Stomach (tissue), 9 donors: ENCODE measurements around the gene HSD17B13. TPM values are rescaled to one million over a fixed set of nuclear protein-coding genes. Genes with fewer than 3 reads are reported as not detected.

ENCODE experiments used
- DNase-seq, 2 donors: peaks; one replicate each; pipeline versions ENCODE4 v3.0.0 to v3.0.0-alpha.2; 2013 to 2019
- H3K27ac ChIP-seq, 5 donors: fragments of 200-600 bp in 4 of 5; sonication (generic) in 4 of 5; one replicate each; pipeline ENCODE4 v1.5.1; 2013 to 2019; ENCODE audit warnings: mild to moderate bottlenecking in 1 of 5, moderate library complexity in 1 of 5
- H3K27me3 ChIP-seq, 3 donors: fragments of 200-600 bp; sonication (generic); one replicate each; pipeline ENCODE4 v1.5.1; 2017 to 2019; ENCODE audit warnings: mixed run types in 1 of 3
- H3K36me3 ChIP-seq, 4 donors: fragments of 200-600 bp; sonication (generic); 1 replicate in 3 of 4; 2 replicates in 1 of 4; pipeline ENCODE4 v1.5.1; 2016 to 2019
- H3K4me1 ChIP-seq, 4 donors: fragments of 200-600 bp; sonication (generic); one replicate each; pipeline ENCODE4 v1.5.1; 2016 to 2019
- H3K4me3 ChIP-seq, 4 donors: fragments of 200-600 bp; sonication (generic) in 3 of 4; one replicate each; pipeline ENCODE4 v1.5.1; 2016 to 2019; ENCODE audit warnings: mild to moderate bottlenecking in 1 of 4
- H3K9me3 ChIP-seq, 4 donors: fragments of 200-600 bp; sonication (generic); one replicate each; pipeline ENCODE4 v1.5.1; 2016 to 2019
- EP300 ChIP-seq: sonication (generic); formaldehyde crosslinking; IDR thresholded peaks from one replicate; pipeline ENCODE4 v1.6.1; 2017; ENCODE audit warnings: antibody characterized with exemption
- POLR2A ChIP-seq, 4 donors: fragments of 450-650 bp; IDR thresholded peaks; one replicate each; pipeline ENCODE4 v1.6.1; 2016; ENCODE audit warnings: antibody characterized with exemption in 4 of 4, control low read depth in 2 of 4, mild to moderate bottlenecking in 1 of 4, moderate library complexity in 1 of 4
- POLR2AphosphoS5 ChIP-seq, 3 donors: sonication (generic); formaldehyde crosslinking; IDR thresholded peaks; one replicate each; pipeline ENCODE4 v1.6.1; 2016; ENCODE audit warnings: antibody characterized with exemption in 3 of 3
- WGBS, 5 donors: extraction: QIAGEN DNeasy Blood & Tissue Kit in 3 of 5; methylation state at CpG; one replicate each; pipeline versions ENCODE4 v1.1.5 to v1.1.7; 2013 to 2018; 5-methylcytosine and 5-hydroxymethylcytosine counted together
- intact Hi-C: fragments of 100-400 bp; cut with DNase I; formaldehyde crosslinking; loops from one replicate; pipeline ENCODE4 v1.15.1; 2023; ENCODE audit warnings: low total_unique reads
- polyA plus RNA-seq, 3 donors: library from polyadenylated mRNA; stranded (reverse); fragments of 200-250 nt; gene quantifications; one replicate each; pipeline ENCODE4 v1.2.3, GENCODE V29; 2013
- total RNA-seq, 5 donors: library from RNA; depleted of rRNA; stranded (reverse); fragments of >200 nt; gene quantifications; one replicate each; pipeline versions ENCODE4 v1.1.0 to v1.2.3, GENCODE V29; 2014 to 2016
- TF ChIP-seq, protein P1 (sequence below), 7 experiments: fragments of 450-650 bp in 4 of 7; fragments of 200-600 bp in 3 of 7; sonication (generic) in 3 of 7; IDR thresholded peaks; one replicate each; pipeline ENCODE4 v1.5.1; 2016 to 2019; ENCODE audit warnings: antibody characterized with exemption in 7 of 7, control low read depth in 2 of 7, mild to moderate bottlenecking in 1 of 7
- donor health status: healthy with polysubstance abuse.
- donor health status: Bipolar disorder and iron deficiency.
- donor health status: healthy.

The HSD17B13 gene
- total and polyA plus RNA-seq, 8 donors, result 0.05 to 1.8 (median 0.87) TPM; not detected in 4

DNA sequence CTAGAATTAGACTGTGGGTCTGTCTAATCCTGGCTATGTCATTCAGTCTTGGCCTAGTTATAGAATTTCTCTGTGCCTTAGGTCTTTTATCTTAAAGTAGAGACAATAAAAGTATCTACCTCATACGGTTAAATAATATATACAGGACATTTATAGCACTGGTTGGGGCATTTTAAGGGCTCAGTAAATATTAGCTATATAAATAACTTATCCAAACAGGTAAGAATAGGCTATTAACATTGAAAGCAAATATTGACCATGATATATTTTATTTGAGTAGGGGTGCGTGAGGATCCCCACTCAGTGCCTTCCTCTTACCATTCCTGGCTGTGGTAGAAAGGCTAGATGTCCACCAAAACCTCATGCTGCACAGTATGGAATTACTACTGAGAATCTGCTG, 47.4 kb downstream of the HSD17B13 start:
- Histone ChIP-seq H3K27ac (no peak overlapping the region), H3K9me3 (no peaks in the 10 kb centered on the region), H3K4me3 (no peak overlapping the region), H3K4me1 (no peaks in the 10 kb centered on the region), H3K27me3 (no peaks in the 10 kb centered on the region), H3K36me3 (no peaks in the 10 kb centered on the region)
- TF ChIP-seq POLR2AphosphoS5 (IDR thresholded peaks at IDR 0.05) (no peak), POLR2A (IDR thresholded peaks at IDR 0.05) (no peak), EP300 (no peak)
- TF ChIP-seq, protein P1, sequence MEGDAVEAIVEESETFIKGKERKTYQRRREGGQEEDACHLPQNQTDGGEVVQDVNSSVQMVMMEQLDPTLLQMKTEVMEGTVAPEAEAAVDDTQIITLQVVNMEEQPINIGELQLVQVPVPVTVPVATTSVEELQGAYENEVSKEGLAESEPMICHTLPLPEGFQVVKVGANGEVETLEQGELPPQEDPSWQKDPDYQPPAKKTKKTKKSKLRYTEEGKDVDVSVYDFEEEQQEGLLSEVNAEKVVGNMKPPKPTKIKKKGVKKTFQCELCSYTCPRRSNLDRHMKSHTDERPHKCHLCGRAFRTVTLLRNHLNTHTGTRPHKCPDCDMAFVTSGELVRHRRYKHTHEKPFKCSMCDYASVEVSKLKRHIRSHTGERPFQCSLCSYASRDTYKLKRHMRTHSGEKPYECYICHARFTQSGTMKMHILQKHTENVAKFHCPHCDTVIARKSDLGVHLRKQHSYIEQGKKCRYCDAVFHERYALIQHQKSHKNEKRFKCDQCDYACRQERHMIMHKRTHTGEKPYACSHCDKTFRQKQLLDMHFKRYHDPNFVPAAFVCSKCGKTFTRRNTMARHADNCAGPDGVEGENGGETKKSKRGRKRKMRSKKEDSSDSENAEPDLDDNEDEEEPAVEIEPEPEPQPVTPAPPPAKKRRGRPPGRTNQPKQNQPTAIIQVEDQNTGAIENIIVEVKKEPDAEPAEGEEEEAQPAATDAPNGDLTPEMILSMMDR (IDR thresholded peaks at IDR 0.05), result no peak
- 33 to 64% (median 40%) methylated on average over 2 of the region's 2 CpGs for WGBS, 5 donors
- intact Hi-C loops, result no loop called here
- DNase-seq, result no peak

DNA sequence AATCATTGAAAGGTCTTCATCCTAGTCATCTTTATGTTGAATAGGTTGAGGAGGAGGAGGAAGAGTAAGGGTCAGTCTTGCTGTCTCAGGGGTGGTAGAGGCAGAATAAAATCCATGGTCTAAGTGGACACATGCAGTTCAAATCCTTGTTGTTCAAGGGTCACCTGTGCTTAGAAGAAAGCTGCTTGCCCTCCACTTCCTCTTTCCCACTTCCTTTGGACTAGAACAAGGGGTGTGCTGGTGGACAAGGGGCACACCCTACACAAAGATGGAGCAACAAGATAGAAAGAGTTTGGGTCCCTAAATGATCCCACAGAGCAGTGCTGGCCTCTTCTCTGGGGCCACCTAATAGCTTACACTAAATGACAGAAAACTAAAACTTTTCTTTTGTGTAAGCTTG, 47.9 kb downstream of the HSD17B13 start:
- Histone ChIP-seq H3K27ac (no peak overlapping the region), H3K36me3 (no peaks in the 10 kb centered on the region), H3K9me3 (no peaks in the 10 kb centered on the region), H3K4me3 (no peak overlapping the region), H3K27me3 (no peaks in the 10 kb centered on the region), H3K4me1 (no peaks in the 10 kb centered on the region)
- intact Hi-C loops, result no loop called here
- no peak for DNase-seq
- TF ChIP-seq POLR2AphosphoS5 (IDR thresholded peaks at IDR 0.05), result no peak

GRCh38 chr4:87274327-87274726, 48.4 kb downstream of the HSD17B13 start:
- H3K36me3 ChIP-seq, result no peaks in the 10 kb centered on the region
- H3K27me3 ChIP-seq, result no peaks in the 10 kb centered on the region
- no peak for DNase-seq
- intact Hi-C loops, result no loop called here
- no peak for TF ChIP-seq POLR2A (IDR thresholded peaks at IDR 0.05)
- TF ChIP-seq, protein P1 (IDR thresholded peaks at IDR 0.05), result no peak
- no peaks in the 10 kb centered on the region for H3K9me3 ChIP-seq
- no peak overlapping the region for H3K4me3 ChIP-seq
- H3K27ac ChIP-seq, result no peak overlapping the region
- H3K4me1 ChIP-seq, result no peaks in the 10 kb centered on the region

GRCh38 chr4:87270825-87271224, 51.9 kb downstream of the HSD17B13 start:
- no peak overlapping the region for H3K4me3 ChIP-seq
- no peak for TF ChIP-seq EP300
- TF ChIP-seq, protein P1 (IDR thresholded peaks at IDR 0.05), result no peak
- TF ChIP-seq POLR2AphosphoS5 (IDR thresholded peaks at IDR 0.05), result no peak
- TF ChIP-seq POLR2A (IDR thresholded peaks at IDR 0.05), result no peak
- no peaks in the 10 kb centered on the region for H3K36me3 ChIP-seq
- no peaks in the 10 kb centered on the region for H3K27me3 ChIP-seq
- intact Hi-C loops, result no loop called here
- 73 to 92% (median 82%) methylated on average over 6 to 7 of the region's 7 CpGs for WGBS, 5 donors
- no peaks in the 10 kb centered on the region for H3K4me1 ChIP-seq
- H3K27ac ChIP-seq, result no peak overlapping the region
- no peaks in the 10 kb centered on the region for H3K9me3 ChIP-seq
- no peak for DNase-seq

GRCh38 chr4:87270144-87270543, 52.5 kb downstream of the HSD17B13 start:
- 20 to 45% (median 34%) methylated on average over 3 of the region's 3 CpGs for WGBS, 5 donors

More at GRCh38 chr4:87270144-87270543, 52.5 kb downstream of the HSD17B13 start:
- no peaks in the 10 kb centered on the region for H3K4me1 ChIP-seq
- intact Hi-C loops, result no loop called here
- H3K36me3 ChIP-seq, result no peaks in the 10 kb centered on the region
- no peaks in the 10 kb centered on the region for H3K9me3 ChIP-seq
- DNase-seq, result peak in 1 of 2 donors; percentile 66
- no peaks in the 10 kb centered on the region for H3K27me3 ChIP-seq
- H3K27ac ChIP-seq, result no peak overlapping the region
- no peak overlapping the region for H3K4me3 ChIP-seq
- TF ChIP-seq POLR2A (IDR thresholded peaks at IDR 0.05) (no peak), POLR2AphosphoS5 (IDR thresholded peaks at IDR 0.05) (no peak)
- TF ChIP-seq, protein P1 (IDR thresholded peaks at IDR 0.05), result peak in 3 of 7 experiments; percentile 21 to 29 (median 28)
